NCI-H1930 (cell line): ENCODE measurements around the gene CAMSAP3.

Experiments
- DNase-seq, 2 experiments: peaks; one replicate each; lab custom pipeline; 2025; lab: John Stamatoyannopoulos, UW

Gene CAMSAP3

DNA sequence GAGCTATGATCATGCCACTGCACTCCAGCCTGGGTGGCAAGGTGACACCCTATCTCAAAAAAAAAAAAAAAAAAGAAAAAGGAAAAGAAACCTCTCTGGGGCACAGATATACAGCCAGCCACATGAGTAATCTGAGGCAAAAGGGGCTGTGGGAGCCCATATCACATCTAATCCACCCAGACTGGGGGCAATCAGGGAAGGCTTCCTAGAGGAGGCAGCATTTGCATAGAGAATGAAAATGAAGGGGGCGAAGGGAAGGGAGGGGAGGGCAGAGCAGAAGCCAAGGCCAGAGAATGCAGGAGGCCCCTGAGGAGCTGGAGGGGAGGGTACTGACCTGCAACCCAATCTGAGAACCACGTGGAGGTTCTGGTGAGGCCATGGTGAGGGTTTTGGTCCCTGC lies 54.5 kb downstream of the CAMSAP3 start:
- DNase-seq, result no peak

DNA sequence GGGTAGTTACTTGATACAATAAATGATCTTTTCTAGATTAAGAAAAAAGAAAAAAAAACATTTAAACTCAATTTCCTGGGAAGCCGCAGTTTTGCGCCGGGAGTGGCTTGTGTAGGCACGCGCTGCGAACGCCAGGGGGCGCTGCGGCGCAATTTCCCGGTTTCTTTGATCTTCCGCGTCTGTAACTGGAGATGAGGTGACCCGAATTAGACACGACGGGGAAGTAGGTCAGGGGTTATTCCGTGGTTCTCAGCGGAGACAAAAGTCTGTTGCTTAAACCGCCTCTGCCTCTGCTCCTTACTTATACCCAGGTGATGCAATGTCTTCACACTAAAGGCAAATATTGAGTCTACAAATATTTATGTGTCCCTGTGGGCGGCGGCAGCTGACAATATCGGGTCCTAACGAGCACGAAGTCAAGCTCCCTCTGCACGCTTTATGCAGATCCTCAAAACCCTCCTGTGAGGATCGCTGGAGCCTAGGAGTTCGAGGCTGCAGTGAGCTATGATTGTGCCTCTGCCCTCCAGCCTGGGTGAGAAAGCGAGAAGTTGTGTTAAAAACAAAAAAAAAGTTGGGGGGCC lies 56.5 kb downstream of the CAMSAP3 start:
- peak; percentile 47 to 83 for DNase-seq

DNA sequence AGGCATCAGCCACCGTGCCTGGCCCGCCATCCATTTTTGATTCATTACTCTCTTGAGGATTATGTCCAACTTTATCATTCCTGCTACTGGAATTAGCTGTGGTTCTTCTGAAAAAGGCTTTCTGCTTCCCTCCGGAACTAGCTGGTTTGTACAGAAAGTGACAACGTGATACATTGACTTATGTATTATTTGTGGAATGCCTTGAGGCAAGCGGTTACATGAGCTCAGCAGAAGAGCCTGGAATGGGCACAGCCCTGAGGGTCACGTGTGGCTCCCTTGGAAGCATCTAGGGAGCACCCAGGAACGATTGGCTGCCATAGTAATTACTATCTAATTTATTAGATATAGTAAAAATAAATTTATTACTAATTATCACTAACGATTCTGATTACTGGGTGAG lies 58.7 kb downstream of the CAMSAP3 start:
- no peak for DNase-seq

DNA sequence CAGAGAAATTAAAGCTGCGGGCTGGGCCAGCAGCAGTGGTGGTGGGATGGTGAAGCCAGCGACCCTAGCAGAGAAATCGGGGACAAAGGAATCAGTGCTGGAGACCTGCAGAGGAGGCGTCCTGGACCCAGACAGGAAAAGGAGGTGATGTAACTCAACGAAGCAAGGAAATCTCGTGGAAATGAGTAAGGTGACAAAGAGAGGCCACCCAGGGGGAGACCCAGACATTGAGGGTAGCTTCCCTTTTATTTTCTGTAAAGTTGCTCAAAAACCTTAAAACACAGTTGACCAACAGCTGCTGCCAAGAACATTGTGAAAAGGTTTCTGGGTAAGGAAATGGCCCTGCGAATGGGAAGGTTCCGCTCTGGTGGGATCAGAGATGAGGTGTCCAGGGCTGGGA lies 59.9 kb downstream of the CAMSAP3 start:
- no peak for DNase-seq

DNA sequence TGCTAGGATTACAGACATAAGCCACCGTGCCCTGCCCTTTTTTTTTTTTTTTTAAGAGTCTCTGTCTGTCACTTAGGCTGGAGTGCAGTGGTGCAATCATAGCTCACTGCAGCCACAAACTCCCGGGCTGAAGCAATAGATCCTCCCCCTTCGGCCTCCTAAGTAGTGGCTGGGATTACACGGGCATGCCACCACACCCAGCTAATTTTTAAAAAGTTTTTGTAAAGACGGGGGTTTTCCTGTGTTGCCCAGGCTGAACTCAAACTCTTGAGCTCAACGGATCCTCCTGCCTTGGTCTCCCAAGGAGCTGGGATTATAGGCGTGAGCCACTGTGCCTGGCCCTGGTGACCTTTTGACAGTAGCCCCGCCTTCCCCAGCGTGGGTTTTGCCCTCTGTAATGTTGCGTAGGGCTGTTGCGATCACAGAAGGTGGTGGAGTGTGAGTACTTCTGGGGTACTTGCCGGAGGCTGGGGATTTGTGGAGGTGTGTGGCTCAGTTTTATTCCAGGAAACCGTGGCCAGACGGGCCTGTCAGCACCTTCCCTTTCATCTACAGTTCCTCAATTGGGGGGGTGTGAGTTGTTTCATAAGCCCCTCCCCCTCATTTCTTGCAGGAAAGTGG lies 61.6 kb downstream of the CAMSAP3 start:
- no peak for DNase-seq

DNA sequence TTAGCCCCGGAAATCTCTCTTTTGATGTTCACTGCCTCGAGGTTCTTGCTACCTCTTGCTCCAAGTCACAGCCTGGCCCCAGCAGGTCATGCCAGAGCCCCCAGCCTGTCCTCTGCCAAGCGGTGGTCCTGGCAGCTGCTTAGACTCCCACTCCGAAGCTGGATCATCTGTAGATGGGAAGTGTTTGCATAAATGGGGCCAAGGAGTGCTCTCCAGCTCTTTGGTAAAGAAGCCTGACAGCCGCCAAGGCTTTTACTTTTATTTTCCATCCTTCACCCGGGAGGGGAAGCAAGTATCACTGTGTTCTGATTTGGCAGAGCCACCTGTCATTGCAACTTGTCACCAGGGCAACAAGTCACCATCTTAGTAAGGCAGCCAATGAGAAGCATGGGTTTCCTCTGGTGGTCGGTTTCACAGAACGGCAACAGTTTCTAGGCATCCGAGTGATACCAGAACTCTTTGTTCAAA lies 62.6 kb downstream of the CAMSAP3 start:
- DNase-seq, result no peak

DNA sequence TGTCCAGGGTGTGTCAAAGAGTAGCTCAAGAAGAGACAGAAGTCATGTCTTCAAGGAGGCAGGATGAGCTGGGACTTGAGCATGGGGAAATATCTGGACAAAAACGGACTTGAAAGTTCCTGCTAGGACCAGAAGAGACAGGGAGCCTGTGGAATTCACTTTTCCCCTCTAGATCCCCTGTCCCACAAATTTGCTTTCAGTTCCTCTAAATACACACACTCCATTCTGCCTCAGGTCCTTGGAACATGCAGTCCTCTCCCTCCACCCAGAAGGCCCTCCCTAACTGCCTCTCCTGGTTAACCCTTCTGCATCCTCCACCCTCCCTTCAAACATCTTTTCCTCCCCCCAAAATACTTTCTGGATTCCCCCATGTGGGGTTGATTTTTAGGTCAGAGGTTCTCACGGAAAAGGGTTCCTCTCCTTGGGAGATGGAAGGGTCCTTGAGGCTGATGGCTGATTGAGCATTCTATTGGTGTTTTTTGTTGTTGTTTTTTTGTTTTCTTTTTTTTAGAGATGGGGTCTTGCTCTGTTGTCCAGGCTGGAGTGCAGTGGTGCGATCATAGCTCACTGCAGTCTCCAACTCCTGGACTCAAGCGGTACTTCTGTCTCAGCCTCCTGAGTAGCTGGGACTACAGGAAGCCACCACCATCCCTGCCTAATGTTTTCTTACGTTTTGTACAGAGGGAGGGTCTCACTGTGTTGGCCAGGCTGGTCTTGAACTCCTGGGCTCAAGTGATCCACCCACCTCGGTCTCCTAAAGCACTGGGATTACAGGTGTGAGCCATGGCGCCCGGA lies 66.3 kb downstream of the CAMSAP3 start:
- no peak for DNase-seq

DNA sequence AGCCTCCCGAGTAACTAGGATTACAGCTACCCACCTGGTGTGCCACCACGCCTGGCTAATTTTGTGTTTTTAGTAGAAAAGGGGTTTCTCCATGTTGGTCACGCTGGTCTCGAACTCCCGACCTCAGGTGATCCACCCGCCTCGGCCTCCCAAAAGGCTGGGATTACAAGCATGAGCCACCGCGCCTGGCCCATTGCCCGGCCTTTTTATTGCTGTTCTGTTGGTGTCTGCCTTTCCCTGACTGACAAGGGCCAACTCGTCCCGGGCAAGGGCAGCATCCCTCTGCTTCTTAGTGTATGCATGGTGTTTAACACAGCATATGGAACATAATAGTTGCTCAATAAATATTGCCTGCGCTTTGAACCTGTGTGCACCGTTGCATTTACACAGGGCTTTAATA lies 67.0 kb downstream of the CAMSAP3 start:
- no peak for DNase-seq

DNA sequence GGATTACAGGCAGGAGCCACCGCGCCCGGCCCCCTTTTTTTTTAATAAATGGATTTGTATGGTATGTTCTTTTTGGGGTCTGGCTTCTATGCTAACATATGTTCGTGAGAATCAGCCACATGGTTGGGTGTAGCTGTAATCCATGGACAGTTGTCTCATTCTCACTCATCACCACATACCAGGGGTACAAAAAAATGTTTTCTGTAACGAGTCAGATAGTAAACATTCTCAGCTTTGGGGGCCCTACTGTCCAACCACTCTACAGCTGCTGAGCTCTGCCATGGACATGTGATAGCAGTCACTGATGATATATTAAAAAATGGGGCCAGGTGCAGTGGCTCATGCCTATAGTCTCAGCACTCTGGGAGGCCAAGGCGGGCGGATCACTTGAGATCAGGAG lies 68.0 kb downstream of the CAMSAP3 start:
- no peak for DNase-seq

DNA sequence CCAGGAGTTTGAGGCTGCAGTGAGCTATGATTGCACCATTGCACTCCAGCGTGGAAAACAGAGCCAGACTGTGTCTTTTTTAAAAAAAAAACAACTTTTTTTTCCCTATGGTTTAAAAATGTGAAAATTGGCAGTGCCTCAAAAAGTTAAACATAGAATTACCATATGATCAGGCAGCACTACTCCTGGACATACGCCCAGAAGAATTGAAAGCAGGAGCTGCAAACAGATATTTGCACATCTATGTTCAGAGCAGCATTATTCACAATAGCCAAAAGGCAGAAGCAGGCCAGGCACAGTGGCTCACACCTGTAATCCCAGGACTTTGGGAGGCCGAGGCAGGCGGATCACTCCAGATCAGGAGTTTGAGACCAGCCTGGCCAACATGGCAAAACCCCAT lies 69.4 kb downstream of the CAMSAP3 start:
- no peak for DNase-seq
